ENCODE results near the gene MRAS.
"Not testable (repeated sequence)": the region's sequence is repeated elsewhere in the genome, so short reads cannot be mapped to it uniquely, and the experiment has no call there.

MRAS gene

DNA sequence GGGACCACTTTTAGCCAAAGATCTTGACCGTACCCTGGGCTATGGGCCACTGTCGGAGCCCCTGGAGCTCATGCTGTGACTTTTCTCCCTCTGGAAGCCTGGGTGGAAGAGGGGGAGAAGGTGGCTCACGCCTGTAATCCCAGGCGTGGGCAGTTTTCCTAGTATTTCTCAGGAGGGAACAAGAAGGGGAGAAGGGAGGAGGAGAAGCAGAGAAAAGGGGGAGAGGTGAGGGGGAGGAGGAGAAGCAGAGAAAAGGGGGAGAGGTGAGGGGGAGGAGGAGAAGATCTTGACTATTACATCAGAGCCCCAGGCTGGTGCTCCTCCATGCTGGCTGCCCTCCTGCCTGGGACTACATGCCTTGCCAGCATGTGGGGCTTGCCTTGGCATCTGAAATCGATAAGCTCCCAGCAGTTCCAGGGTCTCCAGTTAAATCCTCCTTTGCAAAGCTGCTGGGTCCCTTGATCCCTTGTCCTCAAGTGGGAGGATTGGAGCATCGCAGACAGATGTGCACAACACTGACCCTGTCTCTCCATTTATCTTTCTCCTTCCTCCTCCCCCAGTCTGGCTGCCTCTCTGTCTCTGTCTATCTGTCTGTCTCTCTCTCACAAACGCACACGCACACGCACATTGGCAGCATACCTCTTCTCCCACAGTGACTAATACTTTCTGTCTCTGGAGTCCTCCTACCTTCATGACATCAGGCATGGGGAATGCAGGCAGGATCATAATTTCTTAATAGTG lies 41.6 kb downstream of the MRAS start:
- DNase-seq (ENCODE audit: low spot score), result no peak

DNA sequence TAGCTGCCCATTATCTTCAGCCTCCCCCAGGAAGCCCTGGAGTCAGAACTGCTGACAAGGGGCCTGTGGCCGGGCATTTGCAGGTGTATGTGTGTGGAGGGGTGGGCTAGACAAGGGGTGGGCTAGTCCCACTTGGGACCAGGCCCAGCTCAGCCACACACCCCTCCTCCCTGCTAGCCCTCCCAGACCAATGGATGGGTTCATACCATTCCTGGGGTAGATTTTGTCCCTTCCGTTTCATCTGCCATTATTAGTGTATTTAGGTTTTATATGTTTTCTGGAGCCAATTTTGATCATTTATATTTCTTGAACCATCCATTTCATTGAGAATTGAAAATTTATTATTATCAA lies 42.2 kb downstream of the MRAS start:
- no peak for DNase-seq (ENCODE audit: low spot score)

DNA sequence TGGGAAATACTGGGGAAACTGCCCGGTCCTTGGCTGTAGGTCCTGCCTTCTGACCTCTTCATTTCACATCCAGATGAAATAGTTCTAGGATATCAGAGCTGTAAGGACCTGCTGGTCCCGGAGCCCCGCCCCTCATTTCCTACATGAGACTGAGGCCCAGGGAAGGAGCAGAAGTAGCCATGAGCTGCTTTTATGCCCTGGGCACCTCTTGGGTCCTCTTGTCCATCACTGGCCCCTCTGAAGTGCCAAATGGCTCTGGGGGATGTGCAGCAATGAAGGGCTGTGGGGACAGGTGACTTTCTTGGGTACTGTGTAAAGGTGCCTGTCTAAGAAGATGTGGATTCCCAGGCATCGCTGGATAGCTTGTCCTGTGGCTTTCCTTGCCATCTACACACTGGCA lies 45.8 kb downstream of the MRAS start:
- DNase-seq (ENCODE audit: low spot score), result no peak

DNA sequence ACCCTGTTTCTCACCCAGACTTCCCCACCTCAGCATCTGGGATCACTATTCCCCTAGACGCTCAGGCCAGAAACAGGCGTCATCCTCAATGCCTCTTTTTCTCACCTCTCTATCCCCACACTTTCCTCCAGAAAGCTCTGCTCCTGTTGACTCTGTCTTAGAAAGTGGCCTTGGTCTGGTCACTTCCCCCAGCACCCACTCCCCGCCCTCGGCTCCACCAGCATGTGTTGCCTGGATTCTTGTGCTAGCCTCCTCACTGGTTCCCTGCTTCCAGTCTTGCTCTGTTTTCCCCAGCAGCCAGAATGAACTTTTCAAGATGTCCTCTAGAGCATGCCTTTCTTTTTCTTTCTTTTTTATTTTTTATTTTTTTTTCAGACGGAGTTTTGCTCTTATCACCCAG lies 46.3 kb downstream of the MRAS start:
- DNase-seq (ENCODE audit: low spot score), result no peak

DNA sequence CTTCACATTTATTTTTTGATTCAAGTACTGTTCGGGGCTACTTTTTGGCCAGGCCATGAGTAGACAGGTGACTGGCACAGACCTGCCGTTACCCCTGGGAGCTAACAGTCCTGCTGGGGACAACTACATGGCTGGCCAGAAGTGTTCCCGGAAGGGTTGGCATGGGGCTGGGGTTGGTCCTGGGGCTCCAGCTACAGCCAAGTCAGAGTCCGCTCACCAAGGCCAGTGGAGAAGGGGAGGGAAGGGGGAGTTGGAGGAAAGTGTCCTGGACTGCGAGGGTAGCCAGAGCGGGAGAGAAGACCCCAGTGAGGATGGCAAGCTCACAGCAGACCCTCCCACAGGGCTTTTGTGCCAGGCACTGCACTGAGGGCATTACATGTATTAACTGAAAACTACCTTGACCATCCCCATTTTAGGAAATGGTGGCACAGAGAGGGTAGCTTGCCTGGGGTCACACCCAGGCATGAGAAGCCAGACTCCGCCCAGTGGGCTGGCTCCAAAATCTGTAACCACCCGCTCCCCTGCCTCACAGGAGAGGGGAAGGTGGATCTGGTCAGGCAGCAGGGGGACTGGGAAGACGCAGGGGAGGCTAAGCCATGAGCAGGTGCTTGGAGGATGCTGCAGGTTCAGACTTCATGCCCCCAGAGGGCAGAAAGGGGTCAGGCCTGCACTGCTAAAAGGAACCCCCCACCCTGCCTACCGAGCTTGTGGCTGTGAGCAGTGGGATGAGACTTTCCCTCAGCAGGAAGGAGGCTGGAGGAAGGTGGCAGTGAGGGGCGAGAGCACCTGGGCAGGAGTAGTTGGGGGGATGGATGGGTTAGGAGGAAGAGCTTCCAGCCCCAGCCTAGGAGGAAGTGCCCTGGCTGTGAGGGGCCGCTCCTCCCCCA lies 47.7 kb downstream of the MRAS start:
- DNase-seq (ENCODE audit: low spot score), result peak; percentile 25

DNA sequence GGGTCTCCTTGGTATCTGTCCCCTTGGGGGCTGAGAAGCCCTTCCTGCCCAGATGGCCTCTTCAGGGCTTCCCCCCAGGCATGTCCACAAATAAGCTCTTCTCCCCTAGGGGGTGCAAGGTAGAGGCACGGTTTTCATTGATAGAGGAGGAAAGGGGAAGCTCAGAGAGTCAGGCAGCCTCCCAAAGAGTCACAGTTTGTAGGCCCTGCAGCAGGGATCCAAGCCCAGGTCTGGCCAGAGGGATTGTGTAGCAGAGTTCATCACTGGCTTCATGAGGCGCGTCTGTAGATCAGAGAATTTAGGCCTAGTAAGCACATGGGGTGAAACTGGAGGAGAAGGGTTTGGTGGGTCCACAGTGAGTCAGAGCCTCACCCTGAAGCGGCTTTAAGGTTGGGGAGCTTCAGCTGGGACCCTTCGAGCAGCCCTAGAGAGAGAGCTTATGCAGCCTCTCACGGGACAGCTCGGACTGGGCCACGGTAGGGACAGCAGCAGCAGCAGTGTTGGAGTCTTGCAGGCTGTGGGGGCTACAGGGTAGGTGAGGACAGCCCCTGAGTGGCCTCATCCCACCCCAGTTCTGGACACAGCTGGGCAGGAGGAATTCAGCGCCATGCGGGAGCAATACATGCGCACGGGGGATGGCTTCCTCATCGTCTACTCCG lies 48.5 kb downstream of the MRAS start:
- no peak for DNase-seq (ENCODE audit: low spot score)

DNA sequence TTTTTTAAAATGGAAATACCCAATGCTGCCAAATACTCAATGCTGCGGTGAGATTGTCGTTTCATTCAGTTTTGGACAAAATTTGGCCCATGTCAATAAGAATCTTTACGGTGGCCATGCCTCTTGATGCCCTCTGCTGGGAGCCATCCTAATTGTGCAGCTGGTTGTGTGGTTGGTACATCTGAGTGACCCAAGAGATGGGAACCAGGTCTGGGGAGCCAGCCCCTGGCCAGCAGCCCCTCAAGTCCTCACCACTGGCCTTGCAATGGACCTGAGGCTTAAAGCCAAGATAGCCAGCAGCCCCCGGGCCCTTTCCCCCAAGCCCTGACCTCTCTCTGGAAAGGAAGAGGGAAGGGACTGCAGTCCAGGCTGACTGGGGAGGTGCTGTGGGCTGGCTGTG lies 49.6 kb downstream of the MRAS start:
- DNase-seq (ENCODE audit: low spot score), result peak; percentile 47

DNA sequence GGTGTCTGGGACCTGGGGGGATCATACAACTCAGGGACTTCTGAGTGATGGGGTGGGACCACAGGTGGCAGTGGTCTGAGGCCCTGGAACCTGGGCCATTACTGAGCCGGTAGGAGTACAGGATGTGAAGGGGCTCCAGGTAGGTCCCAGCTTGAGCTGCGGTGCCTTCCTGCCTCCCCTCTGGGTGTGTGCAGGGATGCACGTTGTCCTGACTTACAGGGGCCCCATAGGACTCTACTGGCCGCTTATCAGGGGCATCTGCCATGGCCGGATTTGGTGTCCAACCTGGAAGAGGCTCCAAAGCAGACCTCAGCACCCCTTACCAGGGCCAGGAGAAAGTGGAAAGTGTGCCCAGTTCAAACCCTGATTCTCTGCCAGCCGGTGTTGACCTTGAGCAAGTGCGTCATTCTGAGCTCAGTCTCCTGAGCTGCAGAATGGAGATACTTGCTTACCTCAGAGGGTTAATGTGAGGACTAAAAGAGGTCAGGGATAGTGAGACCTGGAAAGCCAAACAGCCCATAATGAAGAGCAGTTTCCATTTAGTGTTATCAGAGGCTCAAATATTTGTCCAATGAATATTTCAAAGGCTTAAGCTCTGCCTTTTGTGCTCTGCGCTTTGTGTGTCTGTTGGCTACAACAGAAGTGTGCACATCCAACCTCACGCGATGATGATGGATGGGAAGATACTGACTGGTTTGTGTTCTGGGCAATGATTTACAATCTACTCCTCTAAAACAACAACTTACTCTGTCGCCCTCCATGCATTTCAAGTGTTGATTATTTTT lies 50.6 kb downstream of the MRAS start:
- DNase-seq (ENCODE audit: low spot score), result no peak

DNA sequence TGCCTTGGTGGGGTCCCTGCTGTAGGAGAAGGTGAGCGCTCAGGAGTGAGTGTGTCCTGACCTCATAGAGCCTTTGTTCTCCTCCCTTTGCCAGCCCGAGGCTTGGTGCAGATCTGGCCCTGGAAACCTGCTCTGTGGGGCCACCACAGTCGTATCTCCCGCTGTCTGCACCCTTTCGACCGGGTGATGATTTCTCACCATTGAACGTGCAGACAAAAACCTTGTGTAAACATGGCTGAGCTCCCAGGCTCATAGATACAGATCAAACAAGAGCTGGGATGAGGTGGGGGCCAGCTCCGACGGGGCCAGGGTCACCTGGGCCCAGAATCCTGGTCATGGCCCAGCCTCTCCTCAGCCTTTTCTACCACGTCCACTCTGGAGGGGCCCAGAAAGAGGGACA lies 51.4 kb downstream of the MRAS start:
- DNase-seq (ENCODE audit: low spot score), result no peak

DNA sequence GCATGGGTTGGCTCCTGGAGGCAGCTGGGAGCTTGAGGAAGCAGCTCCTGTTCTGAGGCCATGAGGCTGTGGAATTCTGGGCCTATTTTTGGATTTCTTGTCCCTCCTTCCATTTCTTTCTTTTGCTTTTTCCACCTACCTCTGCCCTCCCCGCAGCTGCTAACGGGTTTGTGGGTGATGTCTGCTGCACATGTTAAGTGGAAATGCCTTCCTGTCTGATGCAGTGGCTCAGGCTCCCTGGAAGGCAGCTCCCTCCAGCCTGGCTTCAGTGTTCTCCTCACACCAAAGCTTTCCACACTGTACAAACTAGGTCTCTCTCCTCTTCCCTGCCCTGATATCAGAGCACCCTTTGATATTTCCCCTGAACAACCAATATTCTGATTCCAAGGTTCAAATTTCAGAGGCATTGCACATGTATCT lies 52.3 kb downstream of the MRAS start:
- DNase-seq (ENCODE audit: low spot score), result no peak

DNA sequence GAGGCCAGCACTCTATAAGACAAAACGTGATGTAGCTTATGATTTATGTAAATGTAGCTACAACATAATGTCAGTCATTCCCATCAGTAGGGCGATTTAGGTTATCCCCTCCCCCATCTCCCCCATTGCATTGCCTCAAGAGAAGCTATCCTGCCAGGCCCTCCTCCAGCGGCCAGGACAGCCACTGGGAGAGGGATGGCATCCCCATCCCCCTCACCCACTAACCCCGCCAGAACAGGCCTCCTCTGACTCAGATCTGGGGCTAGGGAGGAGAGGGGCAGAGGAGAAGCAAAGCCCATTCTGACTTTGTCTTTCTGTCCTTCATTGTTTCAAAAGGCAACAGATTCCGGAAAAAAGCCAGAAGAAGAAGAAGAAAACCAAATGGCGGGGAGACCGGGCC lies 53.5 kb downstream of the MRAS start:
- no peak for DNase-seq (ENCODE audit: low spot score)

DNA sequence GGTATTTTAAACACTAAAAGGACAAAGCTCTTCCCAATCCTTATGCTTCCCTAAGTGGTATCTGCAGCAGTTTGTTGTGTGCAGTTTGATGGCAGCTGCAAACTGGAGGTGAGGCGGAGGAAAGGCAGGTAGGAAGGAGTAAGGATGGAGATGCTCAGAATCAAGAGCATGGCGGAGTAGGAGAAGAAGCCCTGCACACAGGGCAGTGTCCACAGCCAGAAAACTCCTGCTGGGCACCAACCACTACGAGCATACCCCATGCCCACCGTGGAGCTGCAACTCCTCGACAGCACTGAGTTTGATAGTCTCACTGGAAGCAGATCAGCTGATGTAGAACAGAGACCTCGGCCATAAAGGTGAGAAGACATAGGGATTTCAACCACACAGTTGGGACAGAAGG lies 55.7 kb downstream of the MRAS start:
- no peak for DNase-seq (ENCODE audit: low spot score)

DNA sequence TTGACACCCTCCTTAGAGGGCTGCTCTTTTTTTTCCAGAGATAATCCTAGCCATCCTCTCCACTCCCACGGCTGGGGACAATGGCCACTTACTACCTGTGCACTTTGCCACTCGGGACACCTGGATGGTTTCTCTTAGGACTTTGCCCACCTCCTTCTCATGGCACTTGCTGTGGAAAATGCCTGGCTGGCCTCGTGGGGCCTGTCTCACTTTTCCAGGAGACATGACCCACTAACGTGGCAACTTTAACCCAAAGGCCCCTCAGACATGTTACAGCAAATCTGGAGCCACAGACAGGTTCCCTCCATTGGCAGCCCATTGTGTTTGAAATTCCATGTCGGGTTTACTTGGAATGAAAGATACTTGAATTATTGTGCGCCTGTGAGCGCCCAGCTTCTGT lies 56.6 kb downstream of the MRAS start:
- no peak for DNase-seq (ENCODE audit: low spot score)

DNA sequence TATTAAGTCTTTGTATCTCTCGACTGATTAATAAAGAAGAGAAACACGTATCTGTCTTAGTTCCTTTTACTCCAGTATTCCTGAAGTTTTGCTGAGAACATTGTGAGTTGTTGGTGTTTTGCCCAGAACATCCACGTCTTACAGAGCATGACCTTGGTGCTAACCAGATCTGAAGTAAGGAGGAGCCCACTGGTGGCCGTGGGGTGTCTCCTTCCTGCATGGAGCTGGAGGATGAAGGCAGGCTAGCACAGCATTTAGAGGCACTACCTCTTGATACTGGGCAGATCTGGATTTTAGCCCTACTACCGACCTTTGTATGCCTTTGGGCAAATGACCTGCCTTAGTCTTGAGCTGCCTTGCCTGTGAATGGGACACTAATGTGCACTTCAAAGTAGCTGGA lies 57.1 kb downstream of the MRAS start:
- DNase-seq (ENCODE audit: low spot score), result no peak

DNA sequence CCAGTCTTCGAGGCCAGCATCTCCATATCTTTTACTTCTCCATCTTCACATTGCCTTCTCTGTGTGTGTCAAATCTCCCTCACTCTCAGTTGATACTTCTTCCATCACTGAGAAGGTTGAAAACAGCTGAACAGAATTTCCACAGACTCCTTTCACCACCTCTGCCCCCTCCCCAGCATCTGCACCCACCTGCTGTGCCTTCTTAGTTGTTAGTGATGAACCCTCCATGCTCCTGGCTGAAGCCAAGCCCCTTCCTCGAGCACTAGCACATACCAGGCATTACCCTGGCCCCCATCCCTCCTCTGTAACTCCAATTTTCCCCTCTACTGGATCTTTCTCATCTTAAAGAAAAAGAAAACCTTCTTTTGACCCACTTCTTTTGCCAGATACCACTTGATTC lies 58.2 kb downstream of the MRAS start:
- no peak for DNase-seq (ENCODE audit: low spot score)

DNA sequence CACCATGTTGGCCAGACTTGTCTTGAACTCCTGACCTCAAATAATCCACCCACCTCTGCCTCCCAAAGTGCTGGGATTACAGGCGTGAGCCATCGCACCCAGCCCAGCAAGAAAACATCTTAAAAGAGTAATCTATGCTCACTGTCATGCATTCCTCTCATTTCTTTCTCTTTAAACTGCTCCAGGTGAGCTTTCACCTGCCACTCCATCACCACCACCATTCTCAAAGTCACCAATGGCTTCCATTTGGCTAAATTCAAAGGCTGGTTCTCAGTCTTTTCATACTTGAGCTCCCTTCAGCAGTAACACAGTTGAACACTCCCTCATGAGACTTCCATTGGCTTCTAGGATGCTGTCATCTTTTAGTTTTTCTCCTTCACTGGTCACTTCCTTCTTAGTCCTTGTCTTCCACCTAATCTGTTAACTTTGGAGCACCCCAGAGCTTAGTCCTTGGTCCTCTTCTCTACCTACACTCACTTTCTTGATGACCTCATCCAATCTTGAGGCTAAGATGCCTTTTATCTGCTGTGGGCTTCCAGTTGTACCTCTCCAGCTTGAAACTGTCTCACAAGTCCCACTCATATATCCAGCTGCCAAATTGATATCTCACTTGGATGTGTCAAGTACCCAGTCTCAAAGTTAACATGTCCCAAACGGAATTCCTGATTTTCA lies 59.0 kb downstream of the MRAS start:
- no peak for DNase-seq (ENCODE audit: low spot score)

DNA sequence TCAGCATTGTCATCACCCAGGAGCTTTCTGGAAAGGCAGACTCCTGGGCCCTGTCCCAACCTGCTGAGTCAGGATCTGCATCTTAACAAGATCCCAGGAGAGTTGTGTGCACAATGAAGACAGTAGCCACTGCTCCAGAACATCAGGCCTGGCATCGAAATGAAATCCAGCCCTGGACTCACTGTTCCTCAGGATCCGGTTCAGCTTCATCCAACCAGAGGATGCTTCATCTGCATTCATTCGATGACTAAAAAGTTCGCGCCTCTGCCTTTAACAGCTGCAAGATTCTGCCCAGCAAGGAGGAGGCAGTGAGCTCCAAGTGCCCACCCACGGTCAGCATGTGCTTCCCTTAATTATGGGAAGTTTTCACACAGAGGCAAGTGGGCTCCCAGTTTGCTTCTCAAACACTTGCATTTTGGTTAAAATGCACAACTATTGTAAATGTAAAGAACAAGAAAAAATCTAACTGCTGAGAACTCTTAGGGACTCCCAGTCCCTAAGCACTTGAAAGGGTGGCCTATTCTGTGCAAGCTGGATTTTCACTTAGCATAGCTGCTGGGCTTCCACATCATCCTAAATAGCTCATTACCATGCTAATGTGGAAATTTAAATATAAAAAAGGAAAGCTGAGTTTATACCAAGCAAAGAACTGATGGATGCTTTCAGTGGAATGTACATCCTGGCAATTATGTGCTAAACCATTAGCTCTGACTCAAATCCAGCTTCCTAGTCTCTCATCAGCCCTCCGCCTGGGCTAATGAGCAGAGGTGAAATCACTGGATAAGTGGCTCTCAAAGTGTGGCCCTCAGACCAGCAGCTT lies 60.6 kb downstream of the MRAS start:
- peak; percentile 45 for DNase-seq (ENCODE audit: low spot score)

DNA sequence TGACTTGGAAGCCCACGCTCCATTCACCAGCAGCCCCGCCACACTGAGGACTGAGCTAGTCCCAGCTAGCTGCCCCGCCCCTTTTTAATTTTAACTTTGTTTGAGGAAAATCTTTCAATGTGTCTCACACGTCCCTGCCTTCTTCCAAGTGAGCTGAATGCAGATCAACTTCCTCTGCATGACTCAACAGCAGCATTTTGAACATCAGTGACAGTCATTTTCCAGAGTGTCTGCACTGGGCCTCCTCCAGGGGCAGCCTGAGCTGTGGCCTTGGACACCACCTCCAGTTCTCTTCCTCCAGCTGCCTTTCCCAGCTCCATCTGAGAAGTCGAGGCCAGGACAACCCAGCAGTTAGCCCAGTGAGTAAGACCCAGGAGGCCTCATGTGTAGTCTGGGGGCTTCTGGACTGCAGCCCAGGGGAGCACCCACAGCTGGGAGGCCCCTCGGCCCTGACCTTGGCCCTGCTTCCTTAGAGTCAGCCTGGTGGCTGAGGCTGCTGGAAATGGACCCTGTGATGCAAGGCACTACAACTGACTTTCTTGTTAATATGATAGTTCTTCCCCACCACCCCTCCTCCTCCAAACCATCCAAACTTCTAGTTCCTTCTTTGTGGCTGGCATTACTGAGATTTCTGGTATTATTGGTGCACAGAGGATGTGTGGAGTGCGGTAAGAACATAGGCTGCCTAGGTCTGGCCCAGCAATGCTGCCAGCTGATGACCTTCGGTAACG lies 64.6 kb downstream of the MRAS start:
- DNase-seq (ENCODE audit: low spot score), result no peak

DNA sequence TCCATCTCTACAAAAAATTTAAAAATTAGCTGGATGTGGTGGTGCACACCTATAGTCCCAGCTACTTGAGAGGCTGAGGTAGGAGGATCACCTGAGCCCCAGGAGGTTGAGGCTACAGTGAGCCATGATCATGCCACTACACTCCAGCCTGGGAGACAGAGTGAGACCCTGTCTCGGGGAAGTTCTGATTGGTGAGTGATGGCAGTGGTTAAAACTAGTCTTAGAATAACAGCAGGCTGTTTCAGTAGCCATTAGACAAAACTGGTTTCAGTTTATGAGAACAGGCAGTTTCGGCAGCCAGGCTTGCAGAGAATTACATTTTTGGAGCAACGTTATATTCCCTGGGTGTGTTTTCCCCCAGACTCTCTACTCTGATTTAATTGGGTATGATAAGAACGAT lies 67.9 kb downstream of the MRAS start:
- DNase-seq (ENCODE audit: low spot score), result not testable (repeated sequence)

DNA sequence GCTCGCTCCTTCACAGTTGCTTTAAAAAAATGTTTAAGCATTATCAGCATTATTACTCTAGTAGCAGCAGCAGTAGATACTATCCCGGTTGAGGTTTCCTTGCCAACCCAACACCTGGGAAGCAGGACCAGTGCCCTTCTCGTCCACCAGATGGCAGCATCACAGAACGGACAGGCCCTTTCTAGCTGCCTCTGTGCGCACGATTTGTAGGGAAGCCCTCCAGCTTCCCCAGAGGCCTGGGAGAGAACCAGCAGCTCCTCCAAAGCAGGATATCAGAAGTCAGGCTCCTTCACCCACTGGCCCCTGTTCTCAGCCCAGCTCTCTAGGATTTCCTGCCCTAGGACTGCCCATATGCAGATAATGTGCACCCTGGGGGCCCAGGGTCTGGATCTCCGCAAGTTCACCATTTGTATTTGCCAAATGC lies 69.2 kb downstream of the MRAS start:
- DNase-seq (ENCODE audit: low spot score), result peak; percentile 57

All from globus pallidus (tissue), 1 donor.